Measurements from ENCODE around the gene ZC2HC1B. TPM values are rescaled to one million over a fixed set of nuclear protein-coding genes. Genes with fewer than 3 reads are reported as not detected.

ZC2HC1B gene
- polyA plus RNA-seq, 3 donors, result not detected

GRCh38 chr6:143971482-143972205 is 107.4 kb downstream of the ZC2HC1B start:
- peaks cover 0 to 6% of the 10 kb centered on the region in 2 donors for H3K36me3 Mint-ChIP-seq
- H3K4me3 Mint-ChIP-seq, result no peak overlapping the region
- peaks cover 22 to 26% of the 10 kb centered on the region in 2 donors for H3K4me1 ChIP-seq (ENCODE audit: control insufficient read depth in 1 of 2, insufficient read depth in 2 of 2, low read length in 2 of 2)
- no peak overlapping the region for H3K4me3 ChIP-seq (replicated peaks in 1 of 3; ENCODE audit: low read depth in 2 of 3, low read length in 3 of 3)
- no peaks in the 10 kb centered on the region for H3K36me3 ChIP-seq (replicated peaks in 1 of 2; ENCODE audit: control insufficient read depth in 1 of 2, insufficient read depth in 2 of 2, low read length in 2 of 2)
- no peaks in the 10 kb centered on the region for H4K20me1 ChIP-seq (ENCODE audit: insufficient read depth, low read length)
- H3K4me2 ChIP-seq (replicated peaks; ENCODE audit: extremely low read depth, low read length, poor library complexity, severe bottlenecking), result no peak overlapping the region
- peaks cover 31% of the 10 kb centered on the region for H3K4me1 Mint-ChIP-seq
- no peaks in the 10 kb centered on the region for H3K79me2 ChIP-seq (ENCODE audit: insufficient read depth, low read length)
- no peak for DNase-seq
- WGBS (ENCODE audit: insufficient coverage), result no CpG with 5 or more reads among the region's 4 CpGs
- TF ChIP-seq CTCF (IDR thresholded peaks at IDR 0.05), result no peak
- no peak overlapping the region for H3K27ac Mint-ChIP-seq
- H2AFZ ChIP-seq (ENCODE audit: insufficient read depth, low read depth, low read length, poor library complexity, severe bottlenecking), result no peak overlapping the region
- H3K27me3 ChIP-seq (ENCODE audit: control insufficient read depth in 2 of 2, insufficient read depth in 2 of 2, low read length in 2 of 2), result no peaks in the 10 kb centered on the region
- H3K9ac ChIP-seq (ENCODE audit: insufficient read depth, low read length, poor library complexity, severe bottlenecking), result no peak overlapping the region
- intact Hi-C loops (cut with micrococcal nuclease), result no loop called here
- H3K9me3 ChIP-seq (replicated peaks in 1 of 2; ENCODE audit: control insufficient read depth in 1 of 2, insufficient read depth in 1 of 2, low read length in 2 of 2), result no peaks in the 10 kb centered on the region
- H3K27ac ChIP-seq (ENCODE audit: low read depth in 1 of 2, low read length in 2 of 2), result no peak overlapping the region
- no peaks in the 10 kb centered on the region for H3K9me3 Mint-ChIP-seq
- no peaks in the 10 kb centered on the region for H3K27me3 Mint-ChIP-seq (ENCODE audit: low read depth in 3 of 3)

GRCh38 chr6:143973097-143973966 is 109.1 kb downstream of the ZC2HC1B start:
- Mint-ChIP-seq H3K4me1 (peaks cover 21% of the 10 kb centered on the region), H3K27ac (no peak overlapping the region), H3K4me3 (no peak overlapping the region), H3K27me3 (ENCODE audit: low read depth in 3 of 3) (no peaks in the 10 kb centered on the region), H3K9me3 (no peaks in the 10 kb centered on the region), H3K36me3 (peaks cover 0 to 6% of the 10 kb centered on the region in 2 donors)
- Histone ChIP-seq H3K4me2 (replicated peaks; ENCODE audit: extremely low read depth, low read length, poor library complexity, severe bottlenecking) (no peak overlapping the region), H3K9ac (ENCODE audit: insufficient read depth, low read length, poor library complexity, severe bottlenecking) (no peak overlapping the region), H3K27ac (ENCODE audit: low read depth in 1 of 2, low read length in 2 of 2) (no peak overlapping the region), H3K27me3 (ENCODE audit: control insufficient read depth in 2 of 2, insufficient read depth in 2 of 2, low read length in 2 of 2) (no peaks in the 10 kb centered on the region), H2AFZ (ENCODE audit: insufficient read depth, low read depth, low read length, poor library complexity, severe bottlenecking) (no peak overlapping the region), H4K20me1 (ENCODE audit: insufficient read depth, low read length) (no peaks in the 10 kb centered on the region), H3K36me3 (replicated peaks in 1 of 2; ENCODE audit: control insufficient read depth in 1 of 2, insufficient read depth in 2 of 2, low read length in 2 of 2) (no peaks in the 10 kb centered on the region), H3K4me1 (ENCODE audit: control insufficient read depth in 1 of 2, insufficient read depth in 2 of 2, low read length in 2 of 2) (peaks cover 8 to 14% of the 10 kb centered on the region in 2 donors), H3K9me3 (replicated peaks in 1 of 2; ENCODE audit: control insufficient read depth in 1 of 2, insufficient read depth in 1 of 2, low read length in 2 of 2) (no peaks in the 10 kb centered on the region), H3K79me2 (ENCODE audit: insufficient read depth, low read length) (no peaks in the 10 kb centered on the region), H3K4me3 (replicated peaks in 1 of 3; ENCODE audit: low read depth in 2 of 3, low read length in 3 of 3) (no peak overlapping the region)
- WGBS (ENCODE audit: insufficient coverage), result 97% methylated on average over 11 of the region's 13 CpGs
- no peak for TF ChIP-seq CTCF (IDR thresholded peaks at IDR 0.05)
- DNase-seq, result no peak
- intact Hi-C loops (cut with micrococcal nuclease), result no loop called here

Data from CD14-positive monocyte (primary cell).